Measurements from ENCODE around the gene SCG3. TPM values are rescaled to one million over a fixed set of nuclear protein-coding genes. Genes with fewer than 3 reads are reported as not detected.
"Not testable (repeated sequence)": the region's sequence is repeated elsewhere in the genome, so short reads cannot be mapped to it uniquely, and the experiment has no call there.

Gene SCG3
- under 1 TPM in 1 of 2 donors, not detected in 1; 0.11 TPM for total RNA-seq

GRCh38 chr15:51681303-51681963 lies at the start of gene SCG3:
TSS of gene SCG3 (plus strand) at chr15:51681503. CDS start at chr15:51681756, 253 bp downstream.
- peak in 1 of 2 donors; percentile 72 for DNase-seq (ENCODE audit: low spot score in 2 of 2)
- no peaks in the 10 kb centered on the region for H3K36me3 Mint-ChIP-seq
- no peak within 1 kb of the TSS for H3K27ac Mint-ChIP-seq
- H3K9me3 Mint-ChIP-seq: no peaks in the 10 kb centered on the region
- peak; percentile 71 to 81 for ATAC-seq

- ATAC-seq: peak; percentile 79 to 93
- peak in 1 of 2 donors; percentile 10 for DNase-seq (ENCODE audit: low spot score in 2 of 2)
Measured at GRCh38 chr15:51634591-51635198, 46.6 kb upstream of the SCG3 start.

GRCh38 chr15:51641490-51642130 lies 39.7 kb upstream of the SCG3 start:
- H3K9me3 Mint-ChIP-seq: peaks cover 0 to 3% of the 10 kb centered on the region in 2 donors
- H3K36me3 Mint-ChIP-seq: no peaks in the 10 kb centered on the region
- ATAC-seq (no peak), DNase-seq (ENCODE audit: low spot score in 2 of 2) (no peak)
- H3K27ac Mint-ChIP-seq: no peak overlapping the region

More at GRCh38 chr15:51634591-51635198, 46.6 kb upstream of the SCG3 start:
- Mint-ChIP-seq H3K36me3 (no peaks in the 10 kb centered on the region), H3K9me3 (peaks cover 0 to 3% of the 10 kb centered on the region in 2 donors), H3K27ac (no peak overlapping the region)

GRCh38 chr15:51642696-51643095 lies 38.6 kb upstream of the SCG3 start:
- Mint-ChIP-seq H3K36me3 (no peaks in the 10 kb centered on the region), H3K9me3 (peaks cover 0 to 3% of the 10 kb centered on the region in 2 donors), H3K27ac (no peak overlapping the region)
- ATAC-seq (no peak), DNase-seq (ENCODE audit: low spot score in 2 of 2) (no peak)

GRCh38 chr15:51647128-51647562 lies 34.2 kb upstream of the SCG3 start:
- H3K9me3 Mint-ChIP-seq: no peaks in the 10 kb centered on the region
- ATAC-seq (no peak), DNase-seq (ENCODE audit: low spot score in 2 of 2) (no peak)
- no peak overlapping the region for H3K27ac Mint-ChIP-seq
- no peaks in the 10 kb centered on the region for H3K36me3 Mint-ChIP-seq

- not testable (repeated sequence) for H3K27ac Mint-ChIP-seq; ATAC-seq; H3K9me3 Mint-ChIP-seq; H3K36me3 Mint-ChIP-seq; DNase-seq (ENCODE audit: low spot score in 2 of 2)
Measured at GRCh38 chr15:51648101-51648500, 33.2 kb upstream of the SCG3 start.

GRCh38 chr15:51648643-51649042 lies 32.7 kb upstream of the SCG3 start:
- not testable (repeated sequence) for DNase-seq (ENCODE audit: low spot score in 2 of 2); H3K27ac Mint-ChIP-seq; H3K36me3 Mint-ChIP-seq; H3K9me3 Mint-ChIP-seq; ATAC-seq

- ATAC-seq: peak; percentile 79 to 81
Measured at GRCh38 chr15:51649659-51650521, 31.4 kb upstream of the SCG3 start.

GRCh38 chr15:51652084-51652668 lies 29.1 kb upstream of the SCG3 start:
- ATAC-seq: no peak
- Mint-ChIP-seq H3K36me3 (no peaks in the 10 kb centered on the region), H3K9me3 (no peaks in the 10 kb centered on the region), H3K27ac (no peak overlapping the region)
- DNase-seq (ENCODE audit: low spot score in 2 of 2): no peak

More at GRCh38 chr15:51649659-51650521, 31.4 kb upstream of the SCG3 start:
- DNase-seq (ENCODE audit: low spot score in 2 of 2): peak in 1 of 2 donors; percentile 50
- Mint-ChIP-seq H3K27ac (no peak overlapping the region), H3K36me3 (no peaks in the 10 kb centered on the region), H3K9me3 (no peaks in the 10 kb centered on the region)

GRCh38 chr15:51655401-51656057 lies 25.8 kb upstream of the SCG3 start:
- not testable (repeated sequence) for DNase-seq (ENCODE audit: low spot score in 2 of 2); H3K9me3 Mint-ChIP-seq; ATAC-seq; H3K27ac Mint-ChIP-seq; H3K36me3 Mint-ChIP-seq

GRCh38 chr15:51658664-51659063 lies 22.6 kb upstream of the SCG3 start:
- no peak for DNase-seq (ENCODE audit: low spot score in 2 of 2)
- Mint-ChIP-seq H3K36me3 (no peaks in the 10 kb centered on the region), H3K9me3 (no peaks in the 10 kb centered on the region), H3K27ac (no peak overlapping the region)
- ATAC-seq: no peak

- Mint-ChIP-seq H3K9me3 (no peaks in the 10 kb centered on the region), H3K27ac (no peak overlapping the region)
Measured at GRCh38 chr15:51661072-51661471, 20.2 kb upstream of the SCG3 start.

GRCh38 chr15:51667478-51667877 lies 13.8 kb upstream of the SCG3 start:
- H3K9me3 Mint-ChIP-seq: no peaks in the 10 kb centered on the region
- no peaks in the 10 kb centered on the region for H3K36me3 Mint-ChIP-seq
- H3K27ac Mint-ChIP-seq: no peak overlapping the region
- DNase-seq (ENCODE audit: low spot score in 2 of 2): no peak
- no peak for ATAC-seq

More at GRCh38 chr15:51661072-51661471, 20.2 kb upstream of the SCG3 start:
- no peaks in the 10 kb centered on the region for H3K36me3 Mint-ChIP-seq
- DNase-seq (ENCODE audit: low spot score in 2 of 2) (no peak), ATAC-seq (no peak)

- Mint-ChIP-seq H3K27ac (no peak overlapping the region), H3K36me3 (no peaks in the 10 kb centered on the region), H3K9me3 (no peaks in the 10 kb centered on the region)
- DNase-seq (ENCODE audit: low spot score in 2 of 2): no peak
- ATAC-seq: no peak
Measured at GRCh38 chr15:51668446-51668845, 12.9 kb upstream of the SCG3 start.

- Mint-ChIP-seq H3K27ac (no peak overlapping the region), H3K9me3 (no peaks in the 10 kb centered on the region), H3K36me3 (no peaks in the 10 kb centered on the region)
- no peak for ATAC-seq
- DNase-seq (ENCODE audit: low spot score in 2 of 2): no peak
Measured at GRCh38 chr15:51669381-51669780, 11.9 kb upstream of the SCG3 start.

GRCh38 chr15:51672155-51672687 lies 9.1 kb upstream of the SCG3 start:
- Mint-ChIP-seq H3K27ac (no peak overlapping the region), H3K9me3 (no peaks in the 10 kb centered on the region), H3K36me3 (no peaks in the 10 kb centered on the region)
- DNase-seq (ENCODE audit: low spot score in 2 of 2): no peak
- ATAC-seq: no peak

Measured in activated naive CD4-positive, alpha-beta T cell treated with anti-CD3 and anti-CD28 coated beads, Interleukin-2, amount 50 U/mL, for 72 hours (primary cell).